ENCODE measurements around the gene TMEM184B. TPM values are rescaled to one million over a fixed set of nuclear protein-coding genes. Genes with fewer than 3 reads are reported as not detected.

TMEM184B gene
- total RNA-seq, 4 donors from 2014 or later, result 39.4 to 108 (median 75.3) TPM

DNA sequence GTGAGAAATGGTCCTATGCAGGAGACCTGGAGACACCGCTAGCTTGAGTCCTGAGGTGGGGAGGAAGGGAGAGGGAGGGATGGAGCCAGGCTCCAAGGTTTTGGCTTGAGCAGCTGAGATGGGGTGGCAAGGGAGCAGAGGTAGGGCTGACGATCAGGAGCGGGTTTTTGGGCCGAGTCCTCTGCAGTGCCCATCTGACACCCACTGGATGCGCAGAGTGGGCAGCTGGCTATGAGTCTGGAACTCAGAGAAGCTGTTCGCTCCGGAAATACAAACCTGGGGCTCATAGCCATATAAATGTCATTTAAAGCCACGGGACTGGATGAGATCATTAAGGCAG lies 71.5 kb downstream of the TMEM184B start:
- 22% methylated on average over 4 of the region's 8 CpGs for WGBS
- Histone ChIP-seq H3K27ac (replicated peaks in 1 of 4) (peak overlapping the region; percentile 93 to 100 (median 99)), H3K9me3 (no peaks in the 10 kb centered on the region), H3K36me3 (no peaks in the 10 kb centered on the region), H3K4me3 (peak overlapping the region; percentile 73 to 92 (median 85)), H3K4me1 (peaks cover 24 to 42% (median 42%) of the 10 kb centered on the region in 4 donors), H3K27me3 (peaks cover 0 to 10% (median 0%) of the 10 kb centered on the region in 4 donors)
- DNase-seq (ENCODE audit: extremely low spot score), result no peak
- TF ChIP-seq POLR2A (IDR thresholded peaks at IDR 0.05; ENCODE audit: low read depth) (no peak), EP300 (IDR thresholded peaks at IDR 0.05) (no peak), POLR2AphosphoS5 (IDR thresholded peaks at IDR 0.05) (no peak)
- TF ChIP-seq, protein P1, sequence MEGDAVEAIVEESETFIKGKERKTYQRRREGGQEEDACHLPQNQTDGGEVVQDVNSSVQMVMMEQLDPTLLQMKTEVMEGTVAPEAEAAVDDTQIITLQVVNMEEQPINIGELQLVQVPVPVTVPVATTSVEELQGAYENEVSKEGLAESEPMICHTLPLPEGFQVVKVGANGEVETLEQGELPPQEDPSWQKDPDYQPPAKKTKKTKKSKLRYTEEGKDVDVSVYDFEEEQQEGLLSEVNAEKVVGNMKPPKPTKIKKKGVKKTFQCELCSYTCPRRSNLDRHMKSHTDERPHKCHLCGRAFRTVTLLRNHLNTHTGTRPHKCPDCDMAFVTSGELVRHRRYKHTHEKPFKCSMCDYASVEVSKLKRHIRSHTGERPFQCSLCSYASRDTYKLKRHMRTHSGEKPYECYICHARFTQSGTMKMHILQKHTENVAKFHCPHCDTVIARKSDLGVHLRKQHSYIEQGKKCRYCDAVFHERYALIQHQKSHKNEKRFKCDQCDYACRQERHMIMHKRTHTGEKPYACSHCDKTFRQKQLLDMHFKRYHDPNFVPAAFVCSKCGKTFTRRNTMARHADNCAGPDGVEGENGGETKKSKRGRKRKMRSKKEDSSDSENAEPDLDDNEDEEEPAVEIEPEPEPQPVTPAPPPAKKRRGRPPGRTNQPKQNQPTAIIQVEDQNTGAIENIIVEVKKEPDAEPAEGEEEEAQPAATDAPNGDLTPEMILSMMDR (IDR thresholded peaks at IDR 0.05), result no peak
- intact Hi-C loops (cut with DNase I), result loop anchor here (5.0 kb wide), 1 partner anchor 116 kb away; the partner anchor contains the start of gene CSNK1E

DNA sequence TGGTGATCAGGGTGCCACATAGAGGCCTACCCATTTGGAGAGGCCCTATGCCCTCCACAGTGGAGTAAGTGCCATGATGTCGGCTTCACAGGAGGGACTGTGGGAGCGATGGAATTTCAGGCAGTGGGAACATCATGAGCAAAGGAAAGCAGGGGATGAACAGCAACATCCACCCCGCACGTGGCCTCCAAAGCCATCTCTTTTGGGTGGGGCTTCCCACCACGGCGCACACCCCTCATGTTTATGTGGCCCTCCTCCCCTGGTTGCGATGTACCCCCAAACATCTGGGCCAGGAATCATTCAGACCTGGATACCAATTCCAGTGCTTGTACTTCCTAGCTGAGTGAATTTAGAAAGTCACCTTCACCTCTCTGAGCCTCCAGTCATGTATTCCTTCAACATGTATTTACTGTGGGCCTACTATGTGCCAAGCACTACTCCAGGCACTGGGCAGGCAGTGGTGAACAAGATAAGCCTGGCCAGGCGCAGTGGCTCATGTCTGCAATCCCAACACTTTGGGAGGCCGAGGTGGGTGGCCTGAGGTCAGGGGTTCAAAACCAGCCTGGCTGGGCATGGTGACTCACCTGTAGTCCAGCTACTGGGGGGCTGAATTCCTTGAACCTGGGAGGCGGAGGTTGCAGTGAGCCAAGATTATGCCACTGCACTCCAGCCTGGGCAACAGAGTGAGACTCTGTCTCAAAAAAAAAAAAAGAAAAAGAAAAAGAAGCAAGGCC lies 72.8 kb downstream of the TMEM184B start:
- TF ChIP-seq, protein P1 (IDR thresholded peaks at IDR 0.05), result no peak
- TF ChIP-seq POLR2A (IDR thresholded peaks at IDR 0.05; ENCODE audit: low read depth) (no peak), POLR2AphosphoS5 (IDR thresholded peaks at IDR 0.05) (no peak), EP300 (IDR thresholded peaks at IDR 0.05) (no peak)
- Histone ChIP-seq H3K27ac (replicated peaks in 1 of 4) (no peak overlapping the region), H3K36me3 (no peaks in the 10 kb centered on the region), H3K4me3 (no peak overlapping the region), H3K27me3 (peaks cover 0 to 10% (median 0%) of the 10 kb centered on the region in 4 donors), H3K4me1 (peaks cover 24 to 31% (median 30%) of the 10 kb centered on the region in 4 donors), H3K9me3 (no peaks in the 10 kb centered on the region)
- no peak for DNase-seq (ENCODE audit: extremely low spot score)
- 85% methylated on average over 10 of the region's 10 CpGs for WGBS
- intact Hi-C loops (cut with DNase I), result loop anchor here (5.0 kb wide), 1 partner anchor 117 kb away; the partner anchor contains the start of gene CSNK1E

DNA sequence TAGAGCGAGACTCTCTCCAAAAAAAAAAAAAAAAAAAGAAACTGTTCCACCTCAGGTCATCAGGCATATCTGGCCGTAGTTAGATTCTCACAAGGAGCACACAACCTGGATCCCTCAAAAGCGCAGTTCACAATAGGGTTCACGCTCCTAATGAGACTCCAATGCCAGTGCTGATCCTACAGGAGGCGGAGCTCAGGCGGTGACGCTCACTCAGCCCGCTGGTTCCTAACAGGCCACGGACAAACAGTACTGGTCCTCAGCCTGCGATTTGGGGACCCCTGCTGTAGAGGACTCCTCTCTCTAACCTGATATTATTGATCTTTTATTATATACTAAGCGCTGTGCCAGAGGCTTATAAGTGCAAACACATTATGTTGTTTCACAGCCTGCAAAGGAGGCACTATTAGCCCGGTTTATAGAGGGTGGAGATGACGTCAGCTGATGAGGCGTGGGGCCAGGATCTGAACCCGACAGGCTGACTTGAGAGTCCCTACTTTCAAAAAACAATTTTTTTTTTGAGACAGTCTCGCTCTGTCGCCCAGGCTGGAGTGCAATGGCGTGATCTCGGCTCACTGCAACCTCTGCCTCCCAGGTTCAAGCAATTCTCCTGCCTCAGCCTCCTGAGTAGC lies 75.9 kb downstream of the TMEM184B start:
- TF ChIP-seq, protein P1 (IDR thresholded peaks at IDR 0.05), result no peak
- no peak for TF ChIP-seq POLR2AphosphoS5 (IDR thresholded peaks at IDR 0.05)
- TF ChIP-seq EP300 (IDR thresholded peaks at IDR 0.05), result no peak
- no peak for TF ChIP-seq POLR2A (IDR thresholded peaks at IDR 0.05; ENCODE audit: low read depth)
- DNase-seq (ENCODE audit: extremely low spot score), result no peak

DNA sequence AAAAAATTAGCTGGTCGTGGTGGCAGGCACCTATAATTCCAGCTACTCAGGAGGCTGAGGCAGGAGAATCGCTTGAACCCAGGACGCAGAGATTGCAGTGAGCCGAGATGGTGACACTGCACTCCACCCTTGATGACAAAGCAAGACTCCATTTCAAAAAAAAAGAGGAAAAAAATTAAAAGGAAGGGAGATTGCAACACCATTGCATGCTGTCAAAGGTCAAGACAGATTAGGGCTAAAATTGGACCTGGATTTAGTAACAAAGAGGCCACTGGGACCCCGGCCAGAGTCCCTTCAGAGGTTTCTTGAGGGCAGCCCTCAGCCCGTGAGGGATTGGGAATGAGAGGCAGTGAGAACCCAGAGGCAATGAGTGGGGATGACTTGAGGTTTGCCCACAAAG lies 79.2 kb downstream of the TMEM184B start:
- intact Hi-C loops (cut with DNase I), result no loop called here
- DNase-seq (ENCODE audit: extremely low spot score), result no peak
- H3K9me3 ChIP-seq, result no peaks in the 10 kb centered on the region
- no peak overlapping the region for H3K27ac ChIP-seq (replicated peaks in 1 of 4)
- 66% methylated on average over 6 of the region's 6 CpGs for WGBS
- H3K27me3 ChIP-seq, result no peaks in the 10 kb centered on the region
- H3K4me1 ChIP-seq, result peaks cover 6 to 10% (median 8%) of the 10 kb centered on the region in 4 donors
- H3K4me3 ChIP-seq, result no peak overlapping the region
- peak in 1 of 2 donors; percentile 18 for TF ChIP-seq POLR2AphosphoS5 (IDR thresholded peaks at IDR 0.05)
- no peak for TF ChIP-seq EP300 (IDR thresholded peaks at IDR 0.05)
- no peaks in the 10 kb centered on the region for H3K36me3 ChIP-seq

More for the DNA sequence above, 75.9 kb downstream of the TMEM184B start:
- intact Hi-C loops (cut with DNase I), result no loop called here
- no peaks in the 10 kb centered on the region for H3K9me3 ChIP-seq
- H3K4me3 ChIP-seq, result no peak overlapping the region
- peaks cover 8 to 16% (median 13%) of the 10 kb centered on the region in 4 donors for H3K4me1 ChIP-seq
- WGBS, result 76% methylated on average over 19 of the region's 19 CpGs
- H3K27me3 ChIP-seq, result peaks cover 0 to under 1% (median 0%) of the 10 kb centered on the region in 4 donors
- H3K36me3 ChIP-seq, result no peaks in the 10 kb centered on the region
- H3K27ac ChIP-seq (replicated peaks in 1 of 4), result no peak overlapping the region

DNA sequence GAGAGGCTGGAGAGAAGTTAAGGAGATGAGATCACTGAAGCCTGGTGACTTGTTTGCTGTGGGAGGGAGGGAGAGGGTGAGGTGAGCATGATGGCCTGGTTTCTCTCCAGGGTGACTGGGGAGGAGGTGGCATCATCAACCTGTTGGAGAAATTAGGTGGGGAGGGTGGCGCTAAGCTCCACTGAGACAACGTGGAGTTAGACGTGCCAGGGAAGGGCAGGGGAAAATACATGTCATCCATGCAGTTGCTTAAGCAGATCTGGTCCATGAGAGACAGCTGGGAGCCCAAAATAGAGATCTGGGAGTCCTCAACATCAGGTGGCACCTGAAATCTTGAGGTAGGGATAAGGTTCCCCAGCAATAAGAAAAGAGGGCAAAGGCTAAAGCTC lies 80.3 kb downstream of the TMEM184B start:
- H3K27me3 ChIP-seq, result no peaks in the 10 kb centered on the region
- TF ChIP-seq EP300 (IDR thresholded peaks at IDR 0.05) (no peak), POLR2AphosphoS5 (IDR thresholded peaks at IDR 0.05) (no peak), POLR2A (IDR thresholded peaks at IDR 0.05; ENCODE audit: low read depth) (no peak)
- TF ChIP-seq, protein P1 (IDR thresholded peaks at IDR 0.05), result no peak
- peaks cover 7 to 10% (median 9%) of the 10 kb centered on the region in 4 donors for H3K4me1 ChIP-seq
- no peaks in the 10 kb centered on the region for H3K36me3 ChIP-seq
- no peak overlapping the region for H3K4me3 ChIP-seq
- H3K9me3 ChIP-seq, result no peaks in the 10 kb centered on the region
- DNase-seq (ENCODE audit: extremely low spot score), result no peak
- H3K27ac ChIP-seq (replicated peaks in 1 of 4), result no peak overlapping the region
- 93% methylated on average over 3 of the region's 3 CpGs for WGBS
- intact Hi-C loops (cut with DNase I), result no loop called here
